ENCODE results near the gene ANKRA2.

DNA sequence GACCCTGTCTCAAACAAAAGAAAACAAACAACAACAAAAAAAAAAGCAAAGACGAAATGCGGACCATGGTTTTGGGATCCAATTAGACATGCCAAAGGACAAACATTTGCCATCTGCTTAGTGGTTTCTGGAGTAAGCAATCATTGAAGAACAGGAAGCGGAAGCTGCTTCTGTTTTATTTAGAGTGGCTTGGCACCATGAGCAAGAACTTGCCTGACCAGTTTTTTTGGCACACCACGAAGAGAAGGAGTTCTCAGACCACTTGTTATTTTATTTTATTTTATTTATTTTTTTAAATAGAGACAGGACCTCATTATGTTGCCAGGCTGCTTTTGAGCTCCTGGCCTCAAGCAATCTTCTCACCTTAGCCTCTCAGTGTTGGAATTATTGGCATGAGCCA lies 50.2 kb downstream of the ANKRA2 start:
- TF ChIP-seq, protein P1, sequence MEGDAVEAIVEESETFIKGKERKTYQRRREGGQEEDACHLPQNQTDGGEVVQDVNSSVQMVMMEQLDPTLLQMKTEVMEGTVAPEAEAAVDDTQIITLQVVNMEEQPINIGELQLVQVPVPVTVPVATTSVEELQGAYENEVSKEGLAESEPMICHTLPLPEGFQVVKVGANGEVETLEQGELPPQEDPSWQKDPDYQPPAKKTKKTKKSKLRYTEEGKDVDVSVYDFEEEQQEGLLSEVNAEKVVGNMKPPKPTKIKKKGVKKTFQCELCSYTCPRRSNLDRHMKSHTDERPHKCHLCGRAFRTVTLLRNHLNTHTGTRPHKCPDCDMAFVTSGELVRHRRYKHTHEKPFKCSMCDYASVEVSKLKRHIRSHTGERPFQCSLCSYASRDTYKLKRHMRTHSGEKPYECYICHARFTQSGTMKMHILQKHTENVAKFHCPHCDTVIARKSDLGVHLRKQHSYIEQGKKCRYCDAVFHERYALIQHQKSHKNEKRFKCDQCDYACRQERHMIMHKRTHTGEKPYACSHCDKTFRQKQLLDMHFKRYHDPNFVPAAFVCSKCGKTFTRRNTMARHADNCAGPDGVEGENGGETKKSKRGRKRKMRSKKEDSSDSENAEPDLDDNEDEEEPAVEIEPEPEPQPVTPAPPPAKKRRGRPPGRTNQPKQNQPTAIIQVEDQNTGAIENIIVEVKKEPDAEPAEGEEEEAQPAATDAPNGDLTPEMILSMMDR (IDR thresholded peaks at IDR 0.05 in 4 of 5, conservative IDR thresholded peaks at IDR 0.05 in 1 of 5): no peak
- TF ChIP-seq POLR2A (IDR thresholded peaks at IDR 0.05): no peak
